ENCODE results near the gene TSHZ3.

TSHZ3 gene

DNA sequence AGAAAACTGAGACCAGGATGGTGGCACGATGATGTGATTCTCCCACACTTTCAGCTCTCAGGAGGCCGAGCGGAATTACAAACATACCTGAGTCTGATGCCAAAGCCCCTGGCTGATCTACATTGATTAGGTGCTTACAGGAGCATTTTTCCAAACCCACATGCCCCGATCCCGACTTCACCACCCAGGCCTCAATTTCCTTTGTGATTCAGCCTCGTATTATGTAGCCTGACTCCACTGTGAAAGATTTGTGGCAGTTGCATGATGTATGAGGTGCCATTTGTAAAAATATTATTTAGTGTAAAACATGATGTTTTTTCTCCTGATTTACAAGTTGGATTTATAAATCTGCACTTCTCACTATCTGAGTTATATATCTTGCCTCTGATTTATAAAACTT lies 118.0 kb downstream of the TSHZ3 start:
- no peak for DNase-seq (ENCODE audit: low read depth, low spot score)

GRCh38 chr19:31226151-31226935 lies 122.9 kb downstream of the TSHZ3 start:
- no peak for DNase-seq (ENCODE audit: low read depth, low spot score)
